ENCODE measurements around the gene RNF113B. TPM values are rescaled to one million over a fixed set of nuclear protein-coding genes. Genes with fewer than 3 reads are reported as not detected.

RNF113B gene
- total RNA-seq, 1 donor from 2014 or later: not detected

GRCh38 chr13:98175043-98175442 is 2.0 kb downstream of the RNF113B start:
- no peak for DNase-seq (ENCODE audit: low spot score)

GRCh38 chr13:98174307-98174706 is 2.8 kb downstream of the RNF113B start:
- no peak for DNase-seq (ENCODE audit: low spot score)

- no peak for DNase-seq (ENCODE audit: low spot score)
Observed at GRCh38 chr13:98173431-98174152, 3.5 kb downstream of the RNF113B start.

GRCh38 chr13:98172590-98173422 is 4.3 kb downstream of the RNF113B start:
- no peak for DNase-seq (ENCODE audit: low spot score)

GRCh38 chr13:98171900-98172589 is 5.0 kb downstream of the RNF113B start:
- DNase-seq (ENCODE audit: low spot score): no peak

- no peak for DNase-seq (ENCODE audit: low spot score)
Observed at GRCh38 chr13:98169331-98169730, 7.7 kb downstream of the RNF113B start.

GRCh38 chr13:98162935-98163334 is 14.1 kb downstream of the RNF113B start:
- DNase-seq (ENCODE audit: low spot score): no peak

GRCh38 chr13:98158172-98158899 is 18.7 kb downstream of the RNF113B start:
- no peak for DNase-seq (ENCODE audit: low spot score)

- DNase-seq (ENCODE audit: low spot score): no peak
Observed at GRCh38 chr13:98157609-98158008, 19.5 kb downstream of the RNF113B start.

GRCh38 chr13:98157188-98157587 is 19.9 kb downstream of the RNF113B start:
- no peak for DNase-seq (ENCODE audit: low spot score)

- no peak for DNase-seq (ENCODE audit: low spot score)
Observed at GRCh38 chr13:98156259-98156658, 20.8 kb downstream of the RNF113B start.

GRCh38 chr13:98155475-98156109 is 21.5 kb downstream of the RNF113B start:
- no peak for DNase-seq (ENCODE audit: low spot score)

- DNase-seq (ENCODE audit: low spot score): no peak
Observed at GRCh38 chr13:98150832-98151479, 26.1 kb downstream of the RNF113B start.

- no peak for DNase-seq (ENCODE audit: low spot score)
Observed at GRCh38 chr13:98147521-98147920, 29.5 kb downstream of the RNF113B start.

- no peak for DNase-seq (ENCODE audit: low spot score)
Observed at GRCh38 chr13:98144801-98145350, 32.2 kb downstream of the RNF113B start.

- DNase-seq (ENCODE audit: low spot score): no peak
Observed at GRCh38 chr13:98144027-98144741, 32.9 kb downstream of the RNF113B start.

GRCh38 chr13:98143601-98144026 is 33.5 kb downstream of the RNF113B start:
- no peak for DNase-seq (ENCODE audit: low spot score)

- no peak for DNase-seq (ENCODE audit: low spot score)
Observed at GRCh38 chr13:98143157-98143553, 33.9 kb downstream of the RNF113B start.

All from mesenteric fat pad (tissue), 1 donor.